Psoas muscle (tissue), 8 donors: ENCODE measurements around the gene WNT9B. TPM values are rescaled to one million over a fixed set of nuclear protein-coding genes. Genes with fewer than 3 reads are reported as not detected.

Experiments
- ATAC-seq, 4 donors: fragments of 200-7000 bp; cut with Tn5 transposase; one replicate each; pipeline ENCODE4 v1.9.1; 2020; ENCODE audit warnings: moderate library complexity in 3 of 4, mild to moderate bottlenecking in 2 of 4
- DNase-seq, 2 donors: peaks; one replicate each; pipeline ENCODE4 v3.0.0-alpha.2; 2020
- H3K27ac ChIP-seq: fragments of 200-600 bp; one replicate; pipeline ENCODE4 v1.8.0; 2022
- H3K27me3 ChIP-seq, 3 donors: fragments of 200-600 bp in 1 of 3; one replicate each; pipeline versions ENCODE4 v1.6.1 to v1.8.0; 2013 to 2022; ENCODE audit warnings: low read length in 2 of 3, mild to moderate bottlenecking in 2 of 3, moderate library complexity in 1 of 3; ENCODE audit not compliant: insufficient read depth in 3 of 3
- H3K36me3 ChIP-seq, 2 donors: fragments of 200-600 bp in 1 of 2; one replicate each; pipeline versions ENCODE4 v1.6.1 to v1.8.0; 2013 to 2022; ENCODE audit warnings: low read depth in 1 of 2, mild to moderate bottlenecking in 1 of 2, moderate library complexity in 1 of 2; ENCODE audit not compliant: insufficient read depth in 1 of 2
- H3K4me1 ChIP-seq: fragments of 200-600 bp; one replicate; pipeline ENCODE4 v1.8.0; 2022
- H3K4me3 ChIP-seq: fragments of 200-600 bp; one replicate; pipeline ENCODE4 v1.8.0; 2022; ENCODE audit warnings: mild to moderate bottlenecking
- H3K9me3 ChIP-seq: fragments of 200-600 bp; one replicate; pipeline ENCODE4 v1.8.0; 2022
- WGBS, 3 donors: extraction: QIAGEN DNeasy Blood & Tissue Kit; methylation state at CpG; one replicate each; pipeline versions ENCODE4 v1.1.6 to v1.1.7; 2013; 5-methylcytosine and 5-hydroxymethylcytosine counted together
- intact Hi-C, 2 donors: fragments of 100-400 bp; cut with DNase I; formaldehyde crosslinking; loops; one replicate each; pipeline versions ENCODE4 v1.11.0 to v1.14.2; 2022
- polyA plus RNA-seq, 3 donors: library from polyadenylated mRNA; stranded (reverse); fragments of 200-250 nt; gene quantifications; one replicate each; pipeline ENCODE4 v1.2.3, GENCODE V29; 2013
- total RNA-seq, 4 donors: library from RNA; stranded (reverse); fragmentation: NEBNext Ultra II Directional in 2 of 4; extraction: Animal tissue kit (Norgen Biotek cat#: 25700) in 2 of 4; gene quantifications; one replicate each; pipeline versions ENCODE4 v1.2.1 to v1.2.4, GENCODE V29; 2021 to 2023
- TF ChIP-seq, protein P1 (sequence below): fragments of 200-600 bp; IDR thresholded peaks from one replicate; pipeline ENCODE4 v1.8.0; 2022; ENCODE audit warnings: antibody characterized with exemption
- donor health status: healthy with polysubstance abuse.
- donor health status: DM: no; HTN: no; CAD: no; lungs with moderate emphysema.
- donor health status: Bipolar disorder and iron deficiency.
- donor health status: healthy.
- donor health status: DM: yes; HTN: yes; CAD: no.
- donor health status: DM: no; HTN: no; CAD: no.
- donor health status: DM: no; HTN: no; CAD: no.
- donor health status: DM: yes; HTN: yes; CAD: no.

Gene WNT9B
- total and polyA plus RNA-seq, 7 donors: 0.05 to 0.32 (median 0.13) TPM; not detected in 3

DNA sequence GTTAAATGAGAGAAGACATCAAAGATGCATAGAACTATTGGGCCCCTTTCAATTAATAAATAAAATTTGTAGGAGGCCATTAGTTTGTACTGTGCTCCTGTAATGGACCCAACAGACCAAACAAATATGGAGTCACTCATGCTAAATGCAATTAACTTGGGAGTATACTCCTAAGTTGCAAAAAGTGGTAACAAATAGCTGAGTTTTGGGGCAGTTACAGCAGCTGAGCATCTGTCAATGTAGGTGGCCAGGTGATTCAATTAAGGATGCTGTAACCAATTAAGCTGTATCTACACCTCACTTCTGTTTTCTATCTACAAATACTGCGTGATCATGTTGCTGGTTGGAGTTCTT is 34.9 kb downstream of the WNT9B start:
- DNase-seq: no peak
- Histone ChIP-seq H3K4me1 (no peaks in the 10 kb centered on the region), H3K4me3 (no peak overlapping the region), H3K9me3 (no peaks in the 10 kb centered on the region), H3K27me3 (peaks cover 0 to 52% (median 5%) of the 10 kb centered on the region in 3 donors), H3K27ac (no peak overlapping the region), H3K36me3 (no peaks in the 10 kb centered on the region)
- intact Hi-C loops: no loop called here
- no peak for ATAC-seq
- WGBS, 3 donors: 82 to 93% (median 85%) methylated on average over 1 of the region's 1 CpG
- TF ChIP-seq, protein P1, sequence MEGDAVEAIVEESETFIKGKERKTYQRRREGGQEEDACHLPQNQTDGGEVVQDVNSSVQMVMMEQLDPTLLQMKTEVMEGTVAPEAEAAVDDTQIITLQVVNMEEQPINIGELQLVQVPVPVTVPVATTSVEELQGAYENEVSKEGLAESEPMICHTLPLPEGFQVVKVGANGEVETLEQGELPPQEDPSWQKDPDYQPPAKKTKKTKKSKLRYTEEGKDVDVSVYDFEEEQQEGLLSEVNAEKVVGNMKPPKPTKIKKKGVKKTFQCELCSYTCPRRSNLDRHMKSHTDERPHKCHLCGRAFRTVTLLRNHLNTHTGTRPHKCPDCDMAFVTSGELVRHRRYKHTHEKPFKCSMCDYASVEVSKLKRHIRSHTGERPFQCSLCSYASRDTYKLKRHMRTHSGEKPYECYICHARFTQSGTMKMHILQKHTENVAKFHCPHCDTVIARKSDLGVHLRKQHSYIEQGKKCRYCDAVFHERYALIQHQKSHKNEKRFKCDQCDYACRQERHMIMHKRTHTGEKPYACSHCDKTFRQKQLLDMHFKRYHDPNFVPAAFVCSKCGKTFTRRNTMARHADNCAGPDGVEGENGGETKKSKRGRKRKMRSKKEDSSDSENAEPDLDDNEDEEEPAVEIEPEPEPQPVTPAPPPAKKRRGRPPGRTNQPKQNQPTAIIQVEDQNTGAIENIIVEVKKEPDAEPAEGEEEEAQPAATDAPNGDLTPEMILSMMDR: no peak

DNA sequence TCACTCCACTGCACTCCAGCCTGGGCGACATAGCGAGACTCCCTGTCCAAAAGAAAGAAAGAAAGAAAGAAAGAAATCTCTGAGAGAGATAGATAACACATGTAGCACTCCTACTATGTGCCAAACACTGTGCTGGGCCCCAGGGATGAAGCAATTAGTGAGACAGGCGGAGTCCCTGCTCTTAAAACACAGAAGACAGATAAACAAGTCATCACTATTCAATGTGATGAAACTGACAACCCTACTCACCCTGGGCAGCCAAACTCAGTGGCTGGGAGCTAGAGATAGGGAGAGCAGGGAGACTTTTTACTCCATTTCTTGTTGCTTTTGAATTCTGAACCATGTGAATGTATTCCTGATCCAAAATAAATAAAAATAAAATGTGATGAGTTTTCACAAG is 36.3 kb downstream of the WNT9B start:
- Histone ChIP-seq H3K36me3 (no peaks in the 10 kb centered on the region), H3K9me3 (no peaks in the 10 kb centered on the region), H3K4me3 (no peak overlapping the region), H3K4me1 (no peaks in the 10 kb centered on the region), H3K27ac (no peak overlapping the region), H3K27me3 (peaks cover 0 to 61% (median 5%) of the 10 kb centered on the region in 3 donors)
- TF ChIP-seq, protein P1: no peak
- WGBS, 3 donors: 93% methylated on average over 3 of the region's 3 CpGs
- ATAC-seq: no peak
- peak in 1 of 2 donors; percentile 9 for DNase-seq
- intact Hi-C loops: no loop called here

DNA sequence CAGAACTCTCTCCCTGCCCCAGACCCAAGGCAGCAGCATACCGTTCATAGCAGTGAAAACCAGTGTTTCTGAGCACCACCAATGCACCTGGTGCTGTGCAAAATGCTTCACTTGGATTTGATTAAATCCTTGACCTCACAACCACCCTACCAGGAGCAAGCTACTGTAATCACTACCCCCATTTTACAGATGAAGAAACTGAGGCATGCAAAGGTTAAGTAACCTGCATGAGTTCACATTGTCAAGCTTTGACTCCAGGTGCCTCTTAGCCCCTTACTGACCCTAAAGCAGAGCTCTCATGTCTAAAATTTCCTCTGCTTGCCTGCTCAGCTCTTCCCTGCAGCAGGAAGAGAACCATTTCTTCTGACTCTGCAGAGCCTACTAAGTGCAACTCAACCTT is 37.3 kb downstream of the WNT9B start:
- H3K27me3 ChIP-seq: peaks cover 0 to 70% (median 5%) of the 10 kb centered on the region in 3 donors
- intact Hi-C loops: no loop called here
- no peak overlapping the region for H3K27ac ChIP-seq
- DNase-seq (no peak), ATAC-seq (no peak)
- no peaks in the 10 kb centered on the region for H3K9me3 ChIP-seq
- H3K36me3 ChIP-seq: no peaks in the 10 kb centered on the region
- 45 to 56% (median 55%) methylated on average over 1 of the region's 1 CpG for WGBS, 3 donors
- TF ChIP-seq, protein P1: no peak
- no peaks in the 10 kb centered on the region for H3K4me1 ChIP-seq
- H3K4me3 ChIP-seq: no peak overlapping the region

DNA sequence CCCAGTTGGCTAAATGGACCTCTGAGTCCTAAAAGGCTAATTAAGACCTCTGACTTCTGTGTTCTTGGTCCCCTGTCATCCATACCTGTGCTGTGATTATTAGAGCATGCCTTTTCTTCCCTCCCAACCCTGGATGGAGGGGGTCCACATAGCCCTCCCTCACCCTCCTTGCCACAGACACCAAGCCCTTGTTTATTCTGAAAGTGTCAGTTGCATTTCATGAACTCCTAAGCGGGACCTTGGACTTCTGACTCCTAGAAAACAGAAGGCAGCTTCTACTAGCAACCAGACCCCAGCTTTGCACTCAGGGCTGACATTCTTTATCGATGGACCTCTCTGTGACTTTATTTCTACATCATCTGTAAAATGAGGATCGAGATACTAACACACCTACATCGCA is 38.1 kb downstream of the WNT9B start:
- Histone ChIP-seq H3K36me3 (no peaks in the 10 kb centered on the region), H3K9me3 (no peaks in the 10 kb centered on the region), H3K27ac (no peak overlapping the region), H3K4me3 (no peak overlapping the region), H3K27me3 (peaks cover 0 to 67% (median 5%) of the 10 kb centered on the region in 3 donors), H3K4me1 (no peaks in the 10 kb centered on the region)
- ATAC-seq: no peak
- 79 to 85% (median 85%) methylated on average over 4 of the region's 4 CpGs for WGBS, 3 donors
- intact Hi-C loops: no loop called here
- TF ChIP-seq, protein P1: no peak
- DNase-seq: no peak

DNA sequence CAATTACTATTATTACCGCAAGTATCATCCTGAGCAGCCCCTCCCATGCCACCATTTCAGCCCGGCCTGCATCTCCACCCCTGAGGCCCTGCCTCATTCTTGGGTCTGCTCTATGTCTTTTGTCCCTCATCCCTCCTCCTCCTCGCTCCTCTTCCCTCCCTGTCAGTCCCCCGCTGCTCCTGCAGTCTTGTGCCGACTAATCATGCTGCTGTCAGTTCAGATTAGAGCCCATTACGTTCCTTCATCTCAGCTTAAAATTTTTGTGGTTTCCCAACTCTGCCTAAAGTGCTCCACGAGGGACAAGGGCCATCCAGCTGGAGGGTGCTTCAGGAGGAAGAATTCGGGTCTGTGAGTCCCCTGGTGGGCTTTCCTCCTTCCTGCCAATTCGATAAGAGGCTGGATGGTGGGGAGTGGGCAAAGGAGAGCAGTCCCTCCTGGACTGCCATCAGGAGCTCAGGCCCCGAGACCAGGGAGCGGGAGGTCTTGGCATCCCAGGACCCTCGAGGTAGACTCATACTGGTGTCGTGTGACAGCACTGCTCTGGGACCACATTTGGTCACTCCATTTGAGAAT is 38.7 kb downstream of the WNT9B start:
- ATAC-seq: no peak
- H3K9me3 ChIP-seq: no peaks in the 10 kb centered on the region
- H3K27ac ChIP-seq: no peak overlapping the region
- intact Hi-C loops: no loop called here
- DNase-seq: peak in 1 of 2 donors; percentile 18
- no peaks in the 10 kb centered on the region for H3K4me1 ChIP-seq
- H3K36me3 ChIP-seq: no peaks in the 10 kb centered on the region
- peaks cover 0 to 62% (median 3%) of the 10 kb centered on the region in 3 donors for H3K27me3 ChIP-seq
- no peak overlapping the region for H3K4me3 ChIP-seq
- TF ChIP-seq, protein P1: no peak
- 39 to 40% (median 39%) methylated on average over 13 of the region's 13 CpGs for WGBS, 3 donors
